ENCODE data around the gene RNASE13.

- TF ChIP-seq POLR2A (IDR thresholded peaks at IDR 0.05): no peak
- TF ChIP-seq CTCF (IDR thresholded peaks at IDR 0.05): no peak
- no peak for TF ChIP-seq EP300 (IDR thresholded peaks at IDR 0.05; ENCODE audit: low read depth)
These were observed 14.0 kb upstream of the RNASE13 start for GRCh38 chr14:21048638-21049037.
